ENCODE data around the gene MYDGF.

The MYDGF gene

GRCh38 chr19:4714016-4714415, 43.9 kb upstream of the MYDGF start:
- WGBS (ENCODE audit: insufficient coverage), result 97% methylated on average over 27 of the region's 27 CpGs
- DNase-seq, result no peak
- Histone ChIP-seq H3K36me3 (ENCODE audit: control insufficient read depth in 4 of 4, insufficient read depth in 4 of 4, low read length in 3 of 4) (peaks cover 9 to 89% (median 62%) of the 10 kb centered on the region in 4 experiments), H3K27ac (ENCODE audit: insufficient read depth in 1 of 2, low read depth in 1 of 2, low read length in 2 of 2, poor library complexity in 1 of 2, severe bottlenecking in 2 of 2) (no peak overlapping the region), H3K4me1 (ENCODE audit: control extremely low read depth in 1 of 4, control insufficient read depth in 4 of 4, insufficient read depth in 4 of 4, low read length in 3 of 4) (no peaks in the 10 kb centered on the region), H3K9me3 (ENCODE audit: control extremely low read depth in 1 of 5, control insufficient read depth in 4 of 5, insufficient read depth in 2 of 5, low read depth in 1 of 5, low read length in 4 of 5) (no peaks in the 10 kb centered on the region), H3K27me3 (replicated peaks in 2 of 5; ENCODE audit: control insufficient read depth in 4 of 5, insufficient read depth in 5 of 5, low read length in 4 of 5) (no peaks in the 10 kb centered on the region), H3K4me3 (ENCODE audit: control insufficient read depth in 1 of 7, extremely low read depth in 1 of 7, insufficient read depth in 4 of 7, low read depth in 2 of 7, low read length in 6 of 7) (no peak overlapping the region)
- ChIA-PET POLR2A (no interaction called here), CTCF (no interaction called here)

DNA sequence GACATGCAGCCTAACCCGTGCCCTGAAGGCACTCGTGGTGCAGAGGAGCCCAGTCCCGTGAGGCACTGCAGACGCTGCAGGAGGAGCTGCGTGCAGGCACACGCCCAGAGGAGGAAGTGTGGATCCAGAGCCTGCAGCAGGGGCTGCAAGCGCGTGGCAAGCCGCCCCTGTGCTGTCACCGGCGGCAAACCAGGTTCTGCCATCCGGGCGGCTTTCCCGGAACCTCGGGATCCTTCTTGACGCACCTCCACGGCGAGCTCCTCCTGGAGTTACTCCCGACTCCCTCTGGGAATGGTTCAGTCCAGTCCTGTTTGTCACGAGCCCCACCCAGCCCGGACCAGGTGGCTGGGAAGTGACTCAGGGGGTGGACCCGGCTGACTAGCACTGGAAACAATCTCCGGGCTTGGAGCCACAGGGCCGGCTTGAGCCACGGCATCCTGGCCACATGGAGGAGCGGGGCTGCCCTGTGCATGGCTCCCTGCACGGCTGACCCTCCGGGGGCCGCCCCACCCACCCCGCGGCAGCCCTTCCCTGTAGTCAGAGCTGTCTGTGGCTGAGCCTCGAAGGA, 43.3 kb upstream of the MYDGF start:
- ChIA-PET POLR2A (no interaction called here), CTCF (no interaction called here)
- Histone ChIP-seq H3K4me3 (ENCODE audit: control insufficient read depth in 1 of 7, extremely low read depth in 1 of 7, insufficient read depth in 4 of 7, low read depth in 2 of 7, low read length in 6 of 7) (no peak overlapping the region), H3K27ac (ENCODE audit: insufficient read depth in 1 of 2, low read depth in 1 of 2, low read length in 2 of 2, poor library complexity in 1 of 2, severe bottlenecking in 2 of 2) (no peak overlapping the region), H3K27me3 (replicated peaks in 2 of 5; ENCODE audit: control insufficient read depth in 4 of 5, insufficient read depth in 5 of 5, low read length in 4 of 5) (no peaks in the 10 kb centered on the region), H3K36me3 (ENCODE audit: control insufficient read depth in 4 of 4, insufficient read depth in 4 of 4, low read length in 3 of 4) (peaks cover 9 to 86% (median 59%) of the 10 kb centered on the region in 4 experiments), H3K4me1 (ENCODE audit: control extremely low read depth in 1 of 4, control insufficient read depth in 4 of 4, insufficient read depth in 4 of 4, low read length in 3 of 4) (no peaks in the 10 kb centered on the region), H3K9me3 (ENCODE audit: control extremely low read depth in 1 of 5, control insufficient read depth in 4 of 5, insufficient read depth in 2 of 5, low read depth in 1 of 5, low read length in 4 of 5) (no peaks in the 10 kb centered on the region)
- 97% methylated on average over 31 of the region's 32 CpGs for WGBS (ENCODE audit: insufficient coverage)
- no peak for DNase-seq

DNA sequence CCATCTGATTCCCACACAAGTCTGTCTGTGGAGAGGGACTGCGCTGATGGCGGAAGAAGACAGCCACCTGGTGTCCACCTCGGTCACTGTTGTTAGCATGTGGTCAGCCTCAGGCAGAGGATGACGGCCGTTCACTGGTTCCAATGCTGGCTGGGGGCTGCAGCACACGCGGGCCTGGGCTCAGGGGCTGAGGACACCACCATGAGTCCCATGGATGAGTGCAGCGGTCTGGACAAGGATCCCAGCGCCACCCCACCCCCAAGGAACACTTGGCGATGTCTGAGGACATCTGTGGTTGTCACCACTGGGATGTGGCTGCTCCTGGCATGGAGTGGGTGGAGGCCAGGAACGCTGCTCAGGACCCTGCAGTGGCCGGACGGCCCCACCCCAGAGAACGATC, 42.6 kb upstream of the MYDGF start:
- H3K36me3 ChIP-seq (ENCODE audit: control insufficient read depth in 4 of 4, insufficient read depth in 4 of 4, low read length in 3 of 4), result peaks cover 9 to 79% (median 60%) of the 10 kb centered on the region in 4 experiments
- POLR2A ChIA-PET, result no interaction called here

DNA sequence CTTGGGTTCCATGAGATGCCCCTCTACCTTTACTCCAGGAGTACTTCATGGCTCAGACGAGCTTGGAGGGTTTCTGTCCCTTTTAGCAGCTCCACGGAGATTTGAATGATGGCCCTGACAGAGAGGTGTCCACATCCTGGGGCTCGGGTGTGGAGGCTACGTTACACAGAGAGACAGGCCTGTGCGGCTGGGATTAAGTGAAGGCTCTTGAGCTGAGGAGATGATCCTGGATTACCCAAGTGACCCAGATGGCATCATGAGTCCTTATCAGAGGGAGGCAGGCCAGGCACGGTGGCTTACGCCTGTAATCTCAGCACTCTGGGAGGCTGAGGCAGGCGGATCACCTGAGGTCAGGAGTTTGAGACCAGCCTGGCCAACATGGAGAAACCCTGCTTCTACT, 41.1 kb upstream of the MYDGF start:
- POLR2A ChIA-PET, result no interaction called here
- CTCF ChIA-PET, result interaction anchor here (0.7 kb wide), 1 partner anchor 80 kb away, joined by 3 read pairs; the partner anchor contains the start of gene FEM1A
- H3K4me1 ChIP-seq (ENCODE audit: control extremely low read depth in 1 of 4, control insufficient read depth in 4 of 4, insufficient read depth in 4 of 4, low read length in 3 of 4), result no peaks in the 10 kb centered on the region
- no peak for DNase-seq
- H3K9me3 ChIP-seq (ENCODE audit: control extremely low read depth in 1 of 5, control insufficient read depth in 4 of 5, insufficient read depth in 2 of 5, low read depth in 1 of 5, low read length in 4 of 5), result no peaks in the 10 kb centered on the region
- H3K27me3 ChIP-seq (replicated peaks in 2 of 5; ENCODE audit: control insufficient read depth in 4 of 5, insufficient read depth in 5 of 5, low read length in 4 of 5), result no peaks in the 10 kb centered on the region
- peaks cover 4 to 72% (median 59%) of the 10 kb centered on the region in 4 experiments for H3K36me3 ChIP-seq (ENCODE audit: control insufficient read depth in 4 of 4, insufficient read depth in 4 of 4, low read length in 3 of 4)
- H3K27ac ChIP-seq (ENCODE audit: insufficient read depth in 1 of 2, low read depth in 1 of 2, low read length in 2 of 2, poor library complexity in 1 of 2, severe bottlenecking in 2 of 2), result no peak overlapping the region
- H3K4me3 ChIP-seq (ENCODE audit: control insufficient read depth in 1 of 7, extremely low read depth in 1 of 7, insufficient read depth in 4 of 7, low read depth in 2 of 7, low read length in 6 of 7), result no peak overlapping the region
- WGBS (ENCODE audit: insufficient coverage), result over 99% methylated on average over 8 of the region's 8 CpGs

More for the DNA sequence above, 42.6 kb upstream of the MYDGF start:
- CTCF ChIA-PET, result interaction anchor here (1.0 kb wide), 1 partner anchor 9 kb away, joined by 3 read pairs; no protein-coding TSS in a partner anchor
- H3K27me3 ChIP-seq (replicated peaks in 2 of 5; ENCODE audit: control insufficient read depth in 4 of 5, insufficient read depth in 5 of 5, low read length in 4 of 5), result no peaks in the 10 kb centered on the region
- 97% methylated on average over 10 of the region's 14 CpGs for WGBS (ENCODE audit: insufficient coverage)
- no peaks in the 10 kb centered on the region for H3K9me3 ChIP-seq (ENCODE audit: control extremely low read depth in 1 of 5, control insufficient read depth in 4 of 5, insufficient read depth in 2 of 5, low read depth in 1 of 5, low read length in 4 of 5)
- no peak overlapping the region for H3K27ac ChIP-seq (ENCODE audit: insufficient read depth in 1 of 2, low read depth in 1 of 2, low read length in 2 of 2, poor library complexity in 1 of 2, severe bottlenecking in 2 of 2)
- no peaks in the 10 kb centered on the region for H3K4me1 ChIP-seq (ENCODE audit: control extremely low read depth in 1 of 4, control insufficient read depth in 4 of 4, insufficient read depth in 4 of 4, low read length in 3 of 4)
- DNase-seq, result no peak
- no peak overlapping the region for H3K4me3 ChIP-seq (ENCODE audit: control insufficient read depth in 1 of 7, extremely low read depth in 1 of 7, insufficient read depth in 4 of 7, low read depth in 2 of 7, low read length in 6 of 7)

GRCh38 chr19:4710281-4710600, 40.1 kb upstream of the MYDGF start:
- POLR2A ChIA-PET, result no interaction called here
- H3K27me3 ChIP-seq (replicated peaks in 2 of 5; ENCODE audit: control insufficient read depth in 4 of 5, insufficient read depth in 5 of 5, low read length in 4 of 5), result no peaks in the 10 kb centered on the region
- DNase-seq, result no peak
- no peaks in the 10 kb centered on the region for H3K4me1 ChIP-seq (ENCODE audit: control extremely low read depth in 1 of 4, control insufficient read depth in 4 of 4, insufficient read depth in 4 of 4, low read length in 3 of 4)
- no peak overlapping the region for H3K27ac ChIP-seq (ENCODE audit: insufficient read depth in 1 of 2, low read depth in 1 of 2, low read length in 2 of 2, poor library complexity in 1 of 2, severe bottlenecking in 2 of 2)
- H3K4me3 ChIP-seq (ENCODE audit: control insufficient read depth in 1 of 7, extremely low read depth in 1 of 7, insufficient read depth in 4 of 7, low read depth in 2 of 7, low read length in 6 of 7), result no peak overlapping the region
- H3K9me3 ChIP-seq (ENCODE audit: control extremely low read depth in 1 of 5, control insufficient read depth in 4 of 5, insufficient read depth in 2 of 5, low read depth in 1 of 5, low read length in 4 of 5), result no peaks in the 10 kb centered on the region
- H3K36me3 ChIP-seq (ENCODE audit: control insufficient read depth in 4 of 4, insufficient read depth in 4 of 4, low read length in 3 of 4), result peaks cover 5 to 70% (median 58%) of the 10 kb centered on the region in 4 experiments
- CTCF ChIA-PET, result no interaction called here
- 96% methylated on average over 16 of the region's 16 CpGs for WGBS (ENCODE audit: insufficient coverage)

DNA sequence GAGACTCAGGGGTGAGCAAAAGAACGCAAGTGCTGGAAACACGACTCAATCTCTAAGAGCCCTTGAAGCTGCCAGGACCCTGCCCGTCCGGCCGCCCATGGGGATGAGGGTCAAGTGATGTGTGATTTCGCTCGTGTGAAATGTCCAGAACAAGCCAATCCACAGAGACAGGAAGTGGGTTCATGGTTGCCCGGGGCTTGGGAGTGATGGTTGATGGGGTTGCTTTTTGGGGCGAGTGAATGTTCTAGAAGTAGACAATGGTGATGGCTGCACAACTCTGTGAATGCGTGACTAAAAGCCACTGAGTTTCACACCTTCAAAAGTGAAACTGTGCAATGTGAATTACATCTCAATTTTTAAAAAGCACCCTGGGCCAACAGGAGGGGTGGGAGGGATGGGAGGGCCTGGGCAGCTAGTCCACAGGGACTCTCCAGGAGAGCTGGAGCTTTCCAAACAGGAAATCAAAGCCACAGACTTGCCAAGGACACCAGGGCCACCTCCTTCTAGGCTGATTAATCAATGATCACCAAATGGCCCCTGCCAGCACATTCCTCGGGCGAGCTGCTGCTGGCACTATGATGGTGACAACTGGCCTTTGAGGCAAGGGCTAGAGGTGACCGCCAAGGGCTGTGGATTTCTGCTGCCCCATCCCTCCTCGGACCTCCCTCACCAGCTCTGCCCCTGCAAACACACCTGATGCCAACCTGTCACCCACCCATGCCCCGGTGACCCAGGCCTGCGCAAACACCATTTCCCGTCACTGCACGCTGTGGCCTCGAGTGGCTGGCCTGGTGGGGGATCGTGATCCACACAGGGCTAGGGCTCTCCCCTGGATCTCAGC, 39.5 kb upstream of the MYDGF start:
- ChIA-PET CTCF (interaction anchor here (0.8 kb wide), 1 partner anchor 12 kb away, joined by 3 read pairs; no protein-coding TSS in a partner anchor), POLR2A (no interaction called here)
- H3K4me1 ChIP-seq (ENCODE audit: control extremely low read depth in 1 of 4, control insufficient read depth in 4 of 4, insufficient read depth in 4 of 4, low read length in 3 of 4), result no peaks in the 10 kb centered on the region
- 95% methylated on average over 18 of the region's 20 CpGs for WGBS (ENCODE audit: insufficient coverage)
- no peak overlapping the region for H3K27ac ChIP-seq (ENCODE audit: insufficient read depth in 1 of 2, low read depth in 1 of 2, low read length in 2 of 2, poor library complexity in 1 of 2, severe bottlenecking in 2 of 2)
- no peaks in the 10 kb centered on the region for H3K27me3 ChIP-seq (replicated peaks in 2 of 5; ENCODE audit: control insufficient read depth in 4 of 5, insufficient read depth in 5 of 5, low read length in 4 of 5)
- H3K4me3 ChIP-seq (ENCODE audit: control insufficient read depth in 1 of 7, extremely low read depth in 1 of 7, insufficient read depth in 4 of 7, low read depth in 2 of 7, low read length in 6 of 7), result no peak overlapping the region
- DNase-seq, result no peak
- peaks cover 3 to 69% (median 58%) of the 10 kb centered on the region in 4 experiments for H3K36me3 ChIP-seq (ENCODE audit: control insufficient read depth in 4 of 4, insufficient read depth in 4 of 4, low read length in 3 of 4)
- no peaks in the 10 kb centered on the region for H3K9me3 ChIP-seq (ENCODE audit: control extremely low read depth in 1 of 5, control insufficient read depth in 4 of 5, insufficient read depth in 2 of 5, low read depth in 1 of 5, low read length in 4 of 5)

DNA sequence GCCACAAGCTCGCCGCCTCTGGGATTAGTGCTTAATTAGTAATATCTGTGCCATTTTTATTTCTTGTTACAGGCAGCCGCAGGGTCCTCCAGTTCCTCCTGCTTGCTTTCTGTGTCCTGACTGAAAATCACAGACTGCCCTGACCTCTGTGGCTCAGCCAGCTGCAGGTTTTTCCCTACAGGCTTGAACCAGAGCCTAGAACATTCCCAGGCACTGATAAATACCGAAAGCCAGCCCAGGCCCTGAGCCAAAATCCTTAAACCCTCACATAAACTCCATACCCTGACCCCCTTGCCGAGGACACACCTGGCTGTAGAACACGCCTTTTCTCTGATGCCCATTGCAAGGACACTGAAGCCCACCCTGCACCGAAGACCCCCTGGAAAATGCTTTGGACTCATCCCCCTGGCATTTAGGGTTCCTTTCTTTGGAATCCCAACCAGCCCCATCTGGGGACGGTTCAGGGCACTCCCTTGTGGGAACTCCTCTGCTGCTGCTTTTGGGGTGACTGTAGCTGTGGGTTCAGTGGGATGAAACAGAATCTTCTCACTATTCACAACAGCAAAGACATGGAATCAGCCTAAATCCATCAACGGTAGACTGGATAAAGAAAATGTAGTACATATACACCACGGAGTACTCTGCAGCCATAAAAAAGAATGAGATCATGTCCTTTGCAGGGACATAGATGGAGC, 38.0 kb upstream of the MYDGF start:
- DNase-seq, result no peak
- Histone ChIP-seq H3K4me3 (ENCODE audit: control insufficient read depth in 1 of 7, extremely low read depth in 1 of 7, insufficient read depth in 4 of 7, low read depth in 2 of 7, low read length in 6 of 7) (no peak overlapping the region), H3K36me3 (ENCODE audit: control insufficient read depth in 4 of 4, insufficient read depth in 4 of 4, low read length in 3 of 4) (peaks cover 5 to 66% (median 52%) of the 10 kb centered on the region in 4 experiments), H3K9me3 (ENCODE audit: control extremely low read depth in 1 of 5, control insufficient read depth in 4 of 5, insufficient read depth in 2 of 5, low read depth in 1 of 5, low read length in 4 of 5) (no peaks in the 10 kb centered on the region), H3K27me3 (replicated peaks in 2 of 5; ENCODE audit: control insufficient read depth in 4 of 5, insufficient read depth in 5 of 5, low read length in 4 of 5) (no peaks in the 10 kb centered on the region), H3K4me1 (ENCODE audit: control extremely low read depth in 1 of 4, control insufficient read depth in 4 of 4, insufficient read depth in 4 of 4, low read length in 3 of 4) (no peaks in the 10 kb centered on the region), H3K27ac (ENCODE audit: insufficient read depth in 1 of 2, low read depth in 1 of 2, low read length in 2 of 2, poor library complexity in 1 of 2, severe bottlenecking in 2 of 2) (no peak overlapping the region)
- ChIA-PET CTCF (no interaction called here), POLR2A (no interaction called here)
- 100% methylated on average over 5 of the region's 10 CpGs for WGBS (ENCODE audit: insufficient coverage)

Measured in common myeloid progenitor, CD34-positive (primary cell).